HG03442 (cell line): ENCODE measurements around the gene SLC66A2.

Experiments
- ATAC-seq: cut with Tn5 transposase; IDR thresholded peaks from one replicate; pipeline ENCODE4 v1.9.1; 2021; ENCODE audit warnings: mild to moderate bottlenecking, moderate library complexity; ENCODE audit not compliant: unreplicated experiment

Gene SLC66A2

GRCh38 chr18:79904357-79905147, 46.9 kb downstream of the SLC66A2 start:
- ATAC-seq = no peak

DNA sequence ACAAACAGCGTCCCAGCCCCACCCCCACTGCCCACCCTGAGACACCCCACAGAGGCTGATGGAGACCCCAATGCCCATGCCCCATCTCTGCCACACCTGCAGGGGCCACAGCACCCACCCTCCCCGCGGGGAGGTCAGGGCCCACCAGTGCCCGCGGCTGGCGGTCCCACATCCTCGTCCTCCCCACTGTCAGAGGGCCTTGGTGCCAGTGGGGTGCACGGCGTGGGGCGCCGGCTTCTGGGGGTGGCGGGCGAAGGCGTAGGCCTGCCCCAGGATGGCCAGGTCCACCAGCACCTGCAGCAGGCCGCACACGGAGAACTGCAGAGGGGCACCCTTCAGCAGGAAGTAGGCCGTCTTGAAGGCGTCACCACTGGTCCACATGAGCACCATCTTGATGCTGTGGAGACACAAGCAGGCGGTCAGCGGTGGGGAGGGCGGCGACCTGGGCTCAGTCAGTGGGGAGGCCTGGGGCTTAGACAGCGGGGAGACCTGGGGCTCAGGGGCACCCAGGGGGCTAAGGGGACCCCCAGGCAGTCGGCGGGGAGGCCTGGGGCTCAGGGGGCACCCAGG, 47.6 kb downstream of the SLC66A2 start:
- no peak for ATAC-seq

DNA sequence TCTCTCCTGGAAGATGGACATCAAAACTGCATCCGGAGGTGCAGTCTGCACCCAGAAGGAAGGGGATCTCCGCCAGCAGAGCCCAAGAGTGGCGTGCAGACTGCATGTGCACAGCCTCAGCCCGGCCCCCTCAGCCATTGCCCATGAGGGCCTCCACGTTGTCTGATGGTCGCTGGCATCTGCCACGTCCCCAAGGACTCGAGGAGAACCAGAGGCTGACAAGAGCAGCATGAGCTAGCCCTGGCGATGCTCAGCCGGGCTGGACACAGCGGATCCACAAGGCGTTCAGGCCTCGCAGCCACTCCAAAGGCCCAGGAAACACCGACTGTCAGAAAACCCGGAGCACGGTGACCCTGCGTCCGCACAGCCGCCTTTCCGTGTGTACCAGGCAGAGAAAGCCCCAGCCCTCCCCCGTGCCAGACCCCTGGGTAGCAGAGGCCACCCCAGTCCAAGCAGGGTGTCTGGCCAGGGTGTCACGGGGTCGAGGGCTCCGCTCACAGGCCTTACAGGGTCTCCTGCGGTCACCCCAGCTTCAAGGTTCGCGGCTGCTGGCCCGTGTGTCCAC, 48.3 kb downstream of the SLC66A2 start:
- ATAC-seq = no peak

DNA sequence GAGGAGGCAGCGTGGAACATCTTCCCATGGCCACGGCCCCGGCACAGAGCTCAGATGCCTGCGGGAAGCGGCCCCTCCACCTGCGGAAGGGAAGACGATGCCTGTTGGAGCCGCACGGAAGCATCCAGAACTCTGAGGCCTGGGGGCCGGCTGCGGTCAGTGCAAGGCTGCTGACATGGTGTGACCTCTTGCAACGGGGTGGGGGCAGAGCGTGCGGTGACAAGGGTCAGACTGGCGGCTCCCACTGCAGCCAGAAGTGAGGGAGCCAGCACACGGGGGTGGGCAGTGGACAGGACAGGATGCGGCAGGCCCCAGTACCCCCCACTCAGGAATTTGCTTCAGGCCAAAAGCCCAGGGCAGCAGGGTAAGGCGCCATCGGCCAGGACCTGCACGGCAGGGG, 48.8 kb downstream of the SLC66A2 start:
- ATAC-seq = no peak

GRCh38 chr18:79902075-79902474, 49.4 kb downstream of the SLC66A2 start:
- ATAC-seq = no peak

GRCh38 chr18:79901665-79902064, 49.8 kb downstream of the SLC66A2 start:
- ATAC-seq = no peak

DNA sequence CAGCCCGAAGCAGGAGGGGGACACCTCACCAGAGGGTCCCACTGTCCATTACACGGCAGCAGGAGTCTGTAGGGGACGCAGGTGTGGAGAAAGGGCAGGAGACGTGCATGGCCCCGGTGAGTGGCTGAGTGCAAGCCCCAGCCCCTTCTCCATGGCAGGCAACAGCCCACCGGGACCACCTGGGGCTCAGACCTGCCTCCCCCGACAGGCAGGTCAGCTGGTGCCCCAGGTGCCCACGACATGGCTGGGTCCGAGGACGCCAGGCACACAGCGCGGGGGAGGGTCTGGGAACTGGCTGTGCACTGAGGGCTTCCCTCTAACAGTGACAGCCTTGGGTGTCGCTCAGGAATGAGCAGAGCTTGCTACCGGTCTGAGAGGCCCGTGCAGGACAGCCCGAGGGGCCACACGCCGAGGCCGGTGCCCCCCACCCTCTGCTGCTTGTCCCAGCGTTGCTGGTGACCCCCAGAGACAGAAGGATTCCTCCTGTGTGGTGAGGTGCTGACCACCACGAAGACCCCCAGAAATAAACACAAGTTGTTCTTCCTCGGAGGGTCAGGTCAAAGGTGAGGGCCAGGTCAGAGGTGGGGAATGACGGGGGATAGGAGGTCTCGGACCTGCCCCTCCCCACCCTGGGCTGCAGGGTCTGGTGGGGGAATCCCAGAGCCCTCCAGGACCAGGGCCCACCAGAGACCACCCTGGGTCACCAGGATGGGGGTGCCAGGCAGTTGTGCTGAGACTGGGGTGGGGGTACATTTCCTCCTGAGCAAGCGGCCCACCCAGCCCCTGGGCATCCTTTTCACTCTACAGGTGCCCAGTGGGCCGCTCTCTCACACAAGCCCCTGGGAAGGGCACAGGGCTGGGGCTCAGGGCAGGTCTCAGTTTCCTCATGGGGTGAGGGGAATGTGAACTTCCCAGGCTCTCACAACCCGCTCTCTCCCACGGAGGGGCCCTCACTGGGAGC, 50.6 kb downstream of the SLC66A2 start:
- ATAC-seq = no peak

DNA sequence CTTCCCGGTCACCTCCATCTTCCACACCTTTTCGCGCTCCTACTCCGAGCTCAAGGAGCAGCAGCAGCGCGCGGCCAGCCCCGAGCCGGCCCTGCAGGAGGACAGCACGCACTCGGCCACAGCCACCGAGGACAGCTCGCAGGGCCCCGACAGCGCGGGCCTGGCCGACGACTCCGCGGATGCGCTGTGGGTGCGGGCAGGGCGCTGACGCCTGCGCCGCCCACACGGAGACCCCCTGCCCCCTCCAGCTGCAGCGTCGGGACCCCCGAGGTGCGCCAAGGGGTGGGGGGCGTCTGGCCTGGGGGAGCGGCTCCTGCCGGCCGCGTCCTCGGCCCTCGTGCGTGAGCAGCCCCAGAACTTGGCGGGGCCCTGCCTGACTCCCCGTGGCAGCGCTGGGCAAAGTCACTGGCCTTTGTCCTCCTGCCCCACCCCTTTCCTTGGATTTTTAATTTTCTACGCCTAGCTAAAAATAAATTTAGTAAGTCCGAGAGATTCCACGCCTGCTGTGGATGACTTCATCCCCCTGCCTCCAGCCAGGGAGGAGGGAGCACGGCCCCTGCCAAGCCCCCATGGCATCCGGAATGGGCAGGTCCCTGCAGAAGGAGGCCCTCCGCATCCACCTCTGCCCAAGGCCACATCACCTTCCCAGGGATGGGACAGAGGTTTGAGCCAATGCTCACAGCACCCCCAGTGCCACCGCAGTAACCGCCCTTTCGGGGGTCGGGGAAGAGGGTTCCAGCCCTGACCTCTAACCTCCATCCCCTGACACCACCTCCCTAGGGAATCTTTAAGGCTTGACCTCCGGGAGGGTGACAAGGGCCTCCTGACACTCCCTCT, 51.6 kb downstream of the SLC66A2 start:
- ATAC-seq = no peak

DNA sequence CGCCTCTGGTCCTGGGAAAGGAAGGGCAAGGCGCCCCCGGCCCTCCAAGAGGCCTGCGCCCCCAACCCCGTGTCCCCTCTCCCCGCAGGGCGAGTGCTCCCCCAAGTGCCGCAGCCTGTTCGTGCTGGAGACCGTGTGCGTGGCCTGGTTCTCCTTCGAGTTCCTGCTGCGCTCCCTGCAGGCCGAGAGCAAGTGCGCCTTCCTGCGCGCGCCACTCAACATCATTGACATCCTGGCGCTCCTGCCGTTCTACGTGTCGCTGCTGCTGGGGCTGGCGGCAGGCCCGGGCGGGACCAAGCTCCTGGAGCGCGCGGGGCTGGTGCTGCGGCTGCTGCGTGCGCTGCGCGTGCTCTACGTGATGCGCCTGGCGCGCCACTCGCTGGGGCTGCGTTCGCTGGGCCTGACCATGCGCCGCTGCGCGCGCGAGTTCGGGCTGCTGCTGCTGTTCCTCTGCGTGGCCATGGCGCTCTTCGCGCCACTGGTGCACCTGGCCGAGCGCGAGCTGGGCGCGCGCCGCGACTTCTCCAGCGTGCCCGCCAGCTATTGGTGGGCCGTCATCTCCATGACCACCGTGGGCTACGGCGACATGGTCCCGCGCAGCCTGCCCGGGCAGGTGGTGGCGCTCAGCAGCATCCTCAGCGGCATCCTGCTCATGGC, 52.4 kb downstream of the SLC66A2 start:
- no peak for ATAC-seq

GRCh38 chr18:79897940-79898625, 53.4 kb downstream of the SLC66A2 start:
- ATAC-seq = no peak

- no peak for ATAC-seq
Measured at GRCh38 chr18:79896738-79897137, 54.7 kb downstream of the SLC66A2 start.

- no peak for ATAC-seq
Measured at GRCh38 chr18:79890674-79891073, 60.8 kb downstream of the SLC66A2 start.

GRCh38 chr18:79889569-79889968, 61.9 kb downstream of the SLC66A2 start:
- ATAC-seq = no peak

DNA sequence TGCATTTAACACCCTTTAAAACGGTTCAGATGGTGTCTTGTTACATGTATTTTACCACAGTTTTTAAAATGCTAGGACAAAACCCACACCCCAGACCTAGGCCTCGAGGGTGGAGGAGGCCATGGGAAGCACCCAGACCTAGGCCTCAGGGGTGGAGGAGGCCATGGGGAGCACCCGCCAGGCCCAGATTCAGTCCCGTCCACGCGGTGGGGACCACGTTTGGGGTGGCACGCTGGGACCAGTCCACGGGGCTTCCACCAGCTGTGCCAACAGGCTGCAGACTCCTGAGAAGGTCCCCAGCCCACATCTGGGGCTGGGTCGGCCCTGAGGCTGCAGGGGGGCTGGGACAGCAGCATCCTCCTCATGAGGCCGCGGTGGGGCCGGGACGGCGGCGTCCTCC, 63.4 kb downstream of the SLC66A2 start:
- no peak for ATAC-seq

- ATAC-seq = no peak
Measured at GRCh38 chr18:79887181-79888000, 64.1 kb downstream of the SLC66A2 start.

- no peak for ATAC-seq
Measured at GRCh38 chr18:79884963-79885728, 66.3 kb downstream of the SLC66A2 start.

GRCh38 chr18:79884294-79884962, 67.0 kb downstream of the SLC66A2 start:
- ATAC-seq = no peak
